GM23338 (cell line): Measurements from ENCODE around the gene UBE2I. TPM values are rescaled to one million over a fixed set of nuclear protein-coding genes. Genes with fewer than 3 reads are reported as not detected.

ENCODE experiments used
- ATAC-seq: fragments of 200-7000 bp; cut with Tn5 transposase; 3 replicates; pipeline ENCODE4 v1.9.1; 2020
- DNase-seq: peaks from one replicate; pipeline ENCODE4 v3.0.0-alpha.2; 2015; ENCODE audit warnings: low spot score
- H2AFZ ChIP-seq: fragments of 200-600 bp; sonication (generic); 2 replicates; pipeline ENCODE4 v1.8.0; 2016; ENCODE audit warnings: antibody characterized with exemption, mild to moderate bottlenecking, moderate library complexity
- H3F3A ChIP-seq: fragments of 200-600 bp; sonication (generic); replicated peaks from 2 replicates; pipeline ENCODE4 v1.8.0; 2017; ENCODE audit warnings: antibody characterized with exemption, mixed run types, low read depth
- H3K27ac ChIP-seq: fragments of 200-600 bp; sonication (generic); 2 replicates; pipeline ENCODE4 v1.6.1; 2016; ENCODE audit warnings: low read depth
- H3K27me3 ChIP-seq: fragments of 200-600 bp; sonication (generic); 2 replicates; pipeline ENCODE4 v1.8.0; 2016; ENCODE audit warnings: mild to moderate bottlenecking, mixed run types, moderate library complexity; ENCODE audit not compliant: insufficient read depth
- H3K36me3 ChIP-seq: fragments of 200-600 bp; sonication (generic); 2 replicates; pipeline ENCODE4 v1.8.0; 2016; ENCODE audit warnings: mild to moderate bottlenecking; ENCODE audit not compliant: insufficient read depth
- H3K4me1 ChIP-seq: fragments of 200-600 bp; sonication (generic); 2 replicates; pipeline ENCODE4 v1.8.0; 2016; ENCODE audit warnings: mild to moderate bottlenecking, moderate library complexity; ENCODE audit not compliant: insufficient read depth
- H3K4me2 ChIP-seq: fragments of 200-600 bp; sonication (generic); 2 replicates; pipeline ENCODE4 v1.7.1; 2017; ENCODE audit warnings: mixed run types
- H3K4me3 ChIP-seq: fragments of 200-600 bp; sonication (generic); 2 replicates; pipeline ENCODE4 v1.6.1; 2016; ENCODE audit warnings: mixed run types
- H3K79me2 ChIP-seq: fragments of 200-600 bp; sonication (generic); replicated peaks from 2 replicates; pipeline ENCODE4 v1.8.0; 2017; ENCODE audit warnings: mild to moderate bottlenecking; ENCODE audit not compliant: insufficient read depth
- H3K9me2 ChIP-seq: fragments of 200-600 bp; sonication (generic); 2 replicates; pipeline ENCODE4 v1.8.0; 2017; ENCODE audit not compliant: insufficient read depth
- H4K20me1 ChIP-seq: fragments of 200-600 bp; sonication (generic); replicated peaks from 2 replicates; pipeline ENCODE4 v1.8.0; 2017; ENCODE audit warnings: mild to moderate bottlenecking; ENCODE audit not compliant: insufficient read depth
- H3K27ac Mint-ChIP-seq: 2 replicates; pipeline ENCODE4 v1.8.0; 2020; ENCODE audit warnings: inconsistent platforms, mild to moderate bottlenecking, moderate library complexity, mixed read lengths
- H3K27me3 Mint-ChIP-seq: 3 replicates; pipeline ENCODE4 v1.8.0; 2022; ENCODE audit warnings: low read depth, mild to moderate bottlenecking, moderate library complexity, mixed read lengths, inconsistent platforms; ENCODE audit not compliant: insufficient read depth, poor library complexity
- H3K36me3 Mint-ChIP-seq: 3 replicates; pipeline ENCODE4 v1.8.0; 2021; ENCODE audit warnings: low read depth, mild to moderate bottlenecking, inconsistent platforms, moderate library complexity, mixed read lengths
- H3K4me1 Mint-ChIP-seq: 3 replicates; pipeline ENCODE4 v1.8.0; 2020; ENCODE audit warnings: mild to moderate bottlenecking, inconsistent platforms, mixed read lengths
- H3K4me3 Mint-ChIP-seq: 3 replicates; pipeline ENCODE4 v1.8.0; 2021; ENCODE audit warnings: moderate library complexity, mild to moderate bottlenecking, inconsistent platforms, mixed read lengths
- H3K9me3 Mint-ChIP-seq: 3 replicates; pipeline ENCODE4 v1.8.0; 2020; ENCODE audit warnings: moderate library complexity, mild to moderate bottlenecking, inconsistent platforms, mixed read lengths
- CREB1 ChIP-seq: fragments of 250-450 bp; sonication (Bioruptor Pico); IDR thresholded peaks from 2 replicates; pipeline ENCODE4 v1.5.0; 2020; ENCODE audit warnings: low read depth, mild to moderate bottlenecking, moderate library complexity
- EZH2phosphoT487 ChIP-seq: fragments of 200-600 bp; sonication (generic); IDR thresholded peaks from one replicate; pipeline ENCODE4 v1.8.1; 2018; ENCODE audit warnings: antibody characterized with exemption; ENCODE audit not compliant: unreplicated experiment
- JUNB ChIP-seq: IDR thresholded peaks from one replicate; pipeline ENCODE4 v1.6.1; 2016; ENCODE audit warnings: antibody characterized with exemption; ENCODE audit not compliant: unreplicated experiment
- NANOG ChIP-seq: IDR thresholded peaks from 2 replicates; pipeline ENCODE4 v1.6.1; 2016; ENCODE audit warnings: antibody characterized with exemption, borderline replicate concordance
- POLR2AphosphoS5 ChIP-seq: IDR thresholded peaks from 2 replicates; pipeline ENCODE4 v1.6.1; 2016; ENCODE audit warnings: antibody characterized with exemption, low read depth
- REST ChIP-seq: IDR thresholded peaks from one replicate; pipeline ENCODE4 v1.6.1; 2018; ENCODE audit warnings: antibody characterized with exemption; ENCODE audit not compliant: unreplicated experiment
- ZNF114 ChIP-seq: fragments of 250-450 bp; sonication (Bioruptor Pico); IDR thresholded peaks from 2 replicates; pipeline ENCODE4 v1.5.0; 2020; ENCODE audit warnings: mild to moderate bottlenecking, moderate library complexity
- ZNF331 ChIP-seq: fragments of 250-450 bp; sonication (Bioruptor Pico); IDR thresholded peaks from 2 replicates; pipeline ENCODE4 v1.5.0; 2020; ENCODE audit warnings: low read depth, mild to moderate bottlenecking, moderate library complexity
- polyA plus RNA-seq: library from polyadenylated mRNA; unstranded; fragments of >200 nt; fragmentation: Nextera tagmentation; extraction: Ambion mirVana; gene quantifications from 2 replicates; pipeline ENCODE4 v1.2.1, GENCODE V29; 2016
- total RNA-seq: library from RNA; depleted of rRNA; stranded (reverse); fragments of >200 nt; shearing (Covaris generic); gene quantifications from 2 replicates; pipeline ENCODE4 v1.2.3, GENCODE V29; 2014
- TF ChIP-seq, protein P1 (sequence below), 2 experiments: fragments of 200-600 bp in 1 of 2; sonication (generic) in 1 of 2; conservative IDR thresholded peaks; 2 replicates each; pipeline versions ENCODE4 v1.5.1 to v1.6.1; 2016 to 2017; ENCODE audit warnings: antibody characterized with exemption in 2 of 2, low read depth in 2 of 2, mild to moderate bottlenecking in 2 of 2, moderate library complexity in 1 of 2
- TF ChIP-seq, protein P2 (sequence below): IDR thresholded peaks from 2 replicates; pipeline ENCODE4 v1.6.1; 2016; ENCODE audit warnings: antibody characterized with exemption

The UBE2I gene
- total and polyA plus RNA-seq, 2 experiments from 2014 or later = 116 to 220 TPM

DNA sequence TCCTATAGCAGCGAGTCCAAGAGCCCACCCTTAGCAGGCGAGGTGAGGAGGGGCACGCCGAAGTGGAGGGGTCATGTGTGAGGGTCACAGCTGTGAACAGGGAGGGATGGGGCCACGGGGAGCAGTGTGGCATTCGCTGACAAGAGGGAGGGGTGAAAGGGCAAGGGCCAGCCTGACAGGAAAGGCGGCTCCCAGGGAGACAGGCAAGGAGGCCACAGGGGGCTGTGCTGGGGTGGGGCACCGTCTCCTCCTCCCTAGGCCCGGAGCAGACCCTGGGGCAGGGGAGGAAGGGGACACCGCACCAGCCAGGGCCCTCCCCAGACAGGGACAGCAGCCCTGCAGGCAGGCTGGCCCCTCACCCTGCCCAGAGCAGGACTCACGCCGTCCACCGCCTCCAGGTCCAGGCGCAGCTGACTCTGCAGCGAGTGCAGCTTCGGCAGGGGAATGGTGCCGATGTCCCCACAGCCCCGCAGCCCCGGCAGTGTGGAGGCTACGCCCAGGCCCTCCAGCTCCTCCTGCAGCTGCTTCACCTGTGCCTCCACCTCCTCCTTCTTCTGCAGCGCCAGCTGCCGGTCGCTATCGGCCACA, 57.4 kb downstream of the UBE2I start:
- DNase-seq = no peak
- Mint-ChIP-seq H3K9me3 (no peaks in the 10 kb centered on the region), H3K27me3 (peaks cover 9% of the 10 kb centered on the region), H3K27ac (no peak overlapping the region), H3K4me1 (peaks cover 2% of the 10 kb centered on the region; the same call in 2 of the 3 replicates), H3K36me3 (peaks cover 44% of the 10 kb centered on the region), H3K4me3 (no peak overlapping the region)
- H3K27ac ChIP-seq = no peak overlapping the region
- TF ChIP-seq, protein P1, sequence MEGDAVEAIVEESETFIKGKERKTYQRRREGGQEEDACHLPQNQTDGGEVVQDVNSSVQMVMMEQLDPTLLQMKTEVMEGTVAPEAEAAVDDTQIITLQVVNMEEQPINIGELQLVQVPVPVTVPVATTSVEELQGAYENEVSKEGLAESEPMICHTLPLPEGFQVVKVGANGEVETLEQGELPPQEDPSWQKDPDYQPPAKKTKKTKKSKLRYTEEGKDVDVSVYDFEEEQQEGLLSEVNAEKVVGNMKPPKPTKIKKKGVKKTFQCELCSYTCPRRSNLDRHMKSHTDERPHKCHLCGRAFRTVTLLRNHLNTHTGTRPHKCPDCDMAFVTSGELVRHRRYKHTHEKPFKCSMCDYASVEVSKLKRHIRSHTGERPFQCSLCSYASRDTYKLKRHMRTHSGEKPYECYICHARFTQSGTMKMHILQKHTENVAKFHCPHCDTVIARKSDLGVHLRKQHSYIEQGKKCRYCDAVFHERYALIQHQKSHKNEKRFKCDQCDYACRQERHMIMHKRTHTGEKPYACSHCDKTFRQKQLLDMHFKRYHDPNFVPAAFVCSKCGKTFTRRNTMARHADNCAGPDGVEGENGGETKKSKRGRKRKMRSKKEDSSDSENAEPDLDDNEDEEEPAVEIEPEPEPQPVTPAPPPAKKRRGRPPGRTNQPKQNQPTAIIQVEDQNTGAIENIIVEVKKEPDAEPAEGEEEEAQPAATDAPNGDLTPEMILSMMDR (conservative IDR thresholded peaks at IDR 0.05; ENCODE audit: low read depth in 2 of 2) = 0 out of 4 replicates have a peak, but pooled peaks of 1 of the 2 experiments have one; percentile 10
- no peak for TF ChIP-seq POLR2AphosphoS5
- TF ChIP-seq REST = no peak
- H3K36me3 ChIP-seq = peaks cover 8% of the 10 kb centered on the region; the same call in 1 of the 2 replicates
- no peaks in the 10 kb centered on the region for H3K4me1 ChIP-seq
- H3K4me2 ChIP-seq = no peak overlapping the region
- H4K20me1 ChIP-seq = peaks cover 15% of the 10 kb centered on the region
- H2AFZ ChIP-seq = no peak overlapping the region
- no peaks in the 10 kb centered on the region for H3K9me2 ChIP-seq
- H3K79me2 ChIP-seq = peaks cover 10% of the 10 kb centered on the region
- no peak overlapping the region for H3K4me3 ChIP-seq
- peaks cover 19% of the 10 kb centered on the region for H3F3A ChIP-seq
- ATAC-seq = no peak
- H3K27me3 ChIP-seq = no peaks in the 10 kb centered on the region

GRCh38 chr16:1367486-1368174, 58.2 kb downstream of the UBE2I start:
- Mint-ChIP-seq H3K4me1 (peaks cover 2% of the 10 kb centered on the region; the same call in 2 of the 3 replicates), H3K36me3 (peaks cover 42% of the 10 kb centered on the region), H3K27me3 (peaks cover 11% of the 10 kb centered on the region), H3K27ac (no peak overlapping the region; the same call in 1 of the 2 replicates), H3K9me3 (no peaks in the 10 kb centered on the region), H3K4me3 (no peak overlapping the region)
- no peak for ATAC-seq
- Histone ChIP-seq H3K4me3 (no peak overlapping the region), H3K9me2 (no peaks in the 10 kb centered on the region), H3F3A (peaks cover 19% of the 10 kb centered on the region), H3K27ac (no peak overlapping the region), H3K36me3 (peaks cover 8% of the 10 kb centered on the region; the same call in 1 of the 2 replicates), H3K4me1 (no peaks in the 10 kb centered on the region), H3K4me2 (no peak overlapping the region), H3K27me3 (no peaks in the 10 kb centered on the region), H3K79me2 (peaks cover 7% of the 10 kb centered on the region), H4K20me1 (peaks cover 11% of the 10 kb centered on the region; the same call in 1 of the 2 replicates), H2AFZ (no peak overlapping the region)
- no peak for DNase-seq
- TF ChIP-seq POLR2AphosphoS5 = no peak
- TF ChIP-seq ZNF114 (CRISPR knock-in tag) = no peak
- TF ChIP-seq, protein P1 (conservative IDR thresholded peaks at IDR 0.05; ENCODE audit: low read depth in 2 of 2) = no peak
- TF ChIP-seq JUNB = no peak
- TF ChIP-seq, protein P2, sequence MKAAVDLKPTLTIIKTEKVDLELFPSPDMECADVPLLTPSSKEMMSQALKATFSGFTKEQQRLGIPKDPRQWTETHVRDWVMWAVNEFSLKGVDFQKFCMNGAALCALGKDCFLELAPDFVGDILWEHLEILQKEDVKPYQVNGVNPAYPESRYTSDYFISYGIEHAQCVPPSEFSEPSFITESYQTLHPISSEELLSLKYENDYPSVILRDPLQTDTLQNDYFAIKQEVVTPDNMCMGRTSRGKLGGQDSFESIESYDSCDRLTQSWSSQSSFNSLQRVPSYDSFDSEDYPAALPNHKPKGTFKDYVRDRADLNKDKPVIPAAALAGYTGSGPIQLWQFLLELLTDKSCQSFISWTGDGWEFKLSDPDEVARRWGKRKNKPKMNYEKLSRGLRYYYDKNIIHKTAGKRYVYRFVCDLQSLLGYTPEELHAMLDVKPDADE = no peak
- TF ChIP-seq EZH2phosphoT487 = no peak
- TF ChIP-seq NANOG = no peak
- no peak for TF ChIP-seq CREB1
- no peak for TF ChIP-seq ZNF331 (CRISPR knock-in tag)
